GM12891 (cell line): ENCODE measurements around the gene KCNG2.
A peak's percentile ranks its signal among the peaks of the same experiment; 100 is the strongest.

Experiments
- DNase-seq: peaks from one replicate; pipeline ENCODE4 v3.0.0; 2011; ENCODE audit warnings: low spot score; ENCODE audit not compliant: insufficient read length
- FAIRE-seq: peaks from 2 replicates; lab custom pipeline; 2011; peaks lifted over from hg19 to GRCh38; lab: Jason Lieb, UNC
- PAX5 ChIP-seq: IDR thresholded peaks from 2 replicates; pipeline ENCODE4 v1.6.1; 2011; ENCODE audit warnings: low read length, moderate library complexity, mild to moderate bottlenecking; ENCODE audit not compliant: insufficient read depth, severe bottlenecking
- POLR2A ChIP-seq: IDR thresholded peaks from 2 replicates; pipeline ENCODE4 v1.6.1; 2011; ENCODE audit warnings: low read depth, low read length, control low read depth
- POLR2AphosphoS5 ChIP-seq: IDR thresholded peaks from 2 replicates; pipeline ENCODE4 v1.6.1; 2011; ENCODE audit warnings: low read depth, low read length, control low read depth
- POU2F2 ChIP-seq: IDR thresholded peaks from 2 replicates; pipeline ENCODE4 v1.6.1; 2011; ENCODE audit warnings: low read depth, mild to moderate bottlenecking, control low read depth, low read length, moderate library complexity
- SPI1 ChIP-seq: IDR thresholded peaks from 2 replicates; pipeline ENCODE4 v1.6.1; 2011; ENCODE audit warnings: low read depth, low read length, control low read depth
- TAF1 ChIP-seq: IDR thresholded peaks from 2 replicates; pipeline ENCODE4 v1.6.1; 2011; ENCODE audit warnings: low read depth, low read length, control low read depth

The KCNG2 gene

GRCh38 chr18:79826966-79827365, 29.2 kb downstream of the KCNG2 start:
- TF ChIP-seq POLR2AphosphoS5 (no peak), POU2F2 (no peak), PAX5 (no peak), POLR2A (no peak), TAF1 (no peak), SPI1 (no peak)
- DNase-seq (no peak), FAIRE-seq (no peak)

DNA sequence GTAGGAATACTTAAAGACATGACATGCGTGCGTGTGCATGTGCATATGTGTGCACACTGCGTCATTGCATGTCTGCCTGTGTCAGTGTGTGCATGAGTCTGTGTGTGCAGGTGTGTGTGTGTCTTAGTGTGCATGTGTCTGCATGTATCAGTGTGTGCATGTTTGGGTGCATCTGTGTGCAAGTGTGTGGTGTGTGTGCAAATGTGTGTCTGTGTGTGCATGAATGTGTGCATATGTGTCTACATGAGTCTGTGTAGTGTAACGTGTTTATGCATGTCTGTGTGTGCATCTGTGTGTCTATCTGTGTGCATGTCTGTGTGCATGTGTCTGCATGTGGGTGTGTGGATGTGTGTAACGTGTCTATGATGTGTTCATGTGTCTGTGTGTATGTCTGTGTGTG, 30.5 kb downstream of the KCNG2 start:
- DNase-seq = no peak

GRCh38 chr18:79829136-79829854, 31.6 kb downstream of the KCNG2 start:
- DNase-seq (no peak), FAIRE-seq (no peak)
- no peak for TF ChIP-seq SPI1
- no peak for TF ChIP-seq POLR2A
- no peak for TF ChIP-seq POLR2AphosphoS5
- TF ChIP-seq TAF1 = no peak
- no peak for TF ChIP-seq POU2F2
- no peak for TF ChIP-seq PAX5

More for the DNA sequence above, 30.5 kb downstream of the KCNG2 start:
- TF ChIP-seq PAX5 (no peak), POLR2AphosphoS5 (no peak), SPI1 (no peak), POLR2A (no peak), POU2F2 (no peak), TAF1 (no peak)
- peak; percentile 60 for FAIRE-seq

GRCh38 chr18:79832169-79832568, 34.4 kb downstream of the KCNG2 start:
- DNase-seq = no peak
- TF ChIP-seq SPI1 (no peak), PAX5 (no peak), POLR2A (no peak), TAF1 (no peak), POLR2AphosphoS5 (no peak)
- no peak for FAIRE-seq

- TF ChIP-seq SPI1 = no peak
- TF ChIP-seq PAX5 = no peak
- no peak for TF ChIP-seq TAF1
- no peak for TF ChIP-seq POLR2AphosphoS5
- TF ChIP-seq POU2F2 = no peak
- no peak for TF ChIP-seq POLR2A
Measured at GRCh38 chr18:79834834-79835233, 37.1 kb downstream of the KCNG2 start.

GRCh38 chr18:79841936-79842335, 44.2 kb downstream of the KCNG2 start:
- TF ChIP-seq POLR2A = no peak
- no peak for TF ChIP-seq SPI1
- TF ChIP-seq TAF1 = no peak
- no peak for TF ChIP-seq POLR2AphosphoS5
- TF ChIP-seq PAX5 = no peak
- TF ChIP-seq POU2F2 = no peak
- DNase-seq (no peak), FAIRE-seq (no peak)

More at GRCh38 chr18:79834834-79835233, 37.1 kb downstream of the KCNG2 start:
- no peak for DNase-seq
- FAIRE-seq = no peak

GRCh38 chr18:79844999-79845563, 47.3 kb downstream of the KCNG2 start:
- FAIRE-seq = no peak
- TF ChIP-seq POLR2AphosphoS5 (no peak), PAX5 (no peak), TAF1 (no peak), SPI1 (no peak), POLR2A (no peak), POU2F2 (no peak)
- no peak for DNase-seq

- TF ChIP-seq PAX5 (no peak), SPI1 (no peak), TAF1 (no peak), POLR2A (no peak), POLR2AphosphoS5 (no peak), POU2F2 (no peak)
- FAIRE-seq (no peak), DNase-seq (no peak)
Measured at GRCh38 chr18:79846936-79847557, 49.3 kb downstream of the KCNG2 start.

GRCh38 chr18:79847606-79848293, 50.0 kb downstream of the KCNG2 start:
- no peak for TF ChIP-seq POU2F2
- no peak for TF ChIP-seq POLR2AphosphoS5
- no peak for TF ChIP-seq PAX5
- TF ChIP-seq TAF1 = no peak
- TF ChIP-seq SPI1 = no peak
- TF ChIP-seq POLR2A = no peak
- DNase-seq (no peak), FAIRE-seq (no peak)
